ENCODE results near the gene SIGLEC8. TPM values are rescaled to one million over a fixed set of nuclear protein-coding genes. Genes with fewer than 3 reads are reported as not detected.

Gene SIGLEC8
- total and polyA plus RNA-seq, 9 of the 15 experiments (the other 6 are each of a cell fraction or from before 2014, with no cell fraction given): 0.04 to 0.65 (median 0.39) TPM

DNA sequence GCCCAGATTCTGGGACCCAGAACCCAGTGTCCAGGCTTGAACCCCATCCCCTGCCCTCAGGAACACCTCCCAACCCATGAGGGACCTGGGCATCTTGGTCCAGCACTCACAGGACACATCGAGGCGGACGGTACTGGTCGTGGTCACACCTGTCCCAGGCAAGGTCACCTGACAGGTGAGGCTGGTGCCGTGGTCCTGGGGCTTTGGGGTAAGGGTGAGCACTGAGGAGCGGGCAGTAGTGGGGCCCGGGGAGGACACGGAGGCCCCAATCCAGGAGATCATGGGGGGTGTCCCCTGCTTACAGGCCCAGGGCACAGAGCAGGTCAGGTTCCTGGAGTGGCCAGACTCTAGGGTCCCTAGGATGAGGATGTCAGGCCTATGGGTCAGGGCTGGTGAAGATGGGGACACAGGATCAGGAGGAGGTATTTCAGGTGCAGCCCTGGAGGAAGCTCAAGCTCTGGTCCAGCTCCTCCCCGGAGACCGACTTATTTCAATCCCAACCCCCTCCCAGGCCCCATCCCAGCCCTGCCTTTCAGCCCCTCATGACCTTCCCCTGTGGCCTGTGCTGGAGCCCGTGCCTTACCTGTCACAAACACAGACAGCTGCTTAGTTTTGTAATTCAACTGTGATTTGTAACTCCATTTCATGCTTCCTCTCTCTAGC, 772 bp downstream of the SIGLEC8 start:
- H3K9ac ChIP-seq (ENCODE audit: insufficient read depth in 1 of 2, low read depth in 2 of 2, low read length in 2 of 2): no peak overlapping the region; a peak in 1 of 4 replicates
- DNase-seq (ENCODE audit: extremely low read depth in 1 of 4, low spot score in 3 of 4) (no peak), FAIRE-seq (no peak), ATAC-seq (no peak)
- no peaks in the 10 kb centered on the region for H3K9me3 ChIP-seq (replicated peaks; ENCODE audit: control insufficient read depth, insufficient read depth, low read depth, low read length)
- 63% methylated on average over 9 of the region's 11 CpGs for WGBS (ENCODE audit: insufficient coverage, low coverage, missing lambda C conversion rate)
- no peaks in the 10 kb centered on the region for H3K36me3 ChIP-seq (ENCODE audit: control insufficient read depth, insufficient read depth, low read length)
- no peaks in the 10 kb centered on the region for H3K27me3 ChIP-seq (ENCODE audit: control insufficient read depth in 2 of 2, insufficient read depth in 2 of 2, low read length in 2 of 2)
- ChIA-PET POLR2A (interaction anchor here (0.7 kb wide), 1 partner anchor 29 kb away, joined by 4 read pairs; no protein-coding TSS in a partner anchor), CTCF (ENCODE audit: low intra/inter-chr PET ratio) (no interaction called here)
- no TSS peak for BruUV-seq (replicated peaks)
- H3K4me3 ChIP-seq: no peak overlapping the region
- H3K79me2 ChIP-seq (ENCODE audit: control insufficient read depth, insufficient read depth, low read length): no peaks in the 10 kb centered on the region
- no peaks in the 10 kb centered on the region for H3K9me1 ChIP-seq (ENCODE audit: control insufficient read depth, insufficient read depth, low read length)
- no peak overlapping the region for H3K4me2 ChIP-seq (ENCODE audit: insufficient read depth, low read length)
- H3K27ac ChIP-seq (ENCODE audit: extremely low read depth, low read depth, low read length): no peak overlapping the region
- no peaks in the 10 kb centered on the region for H4K20me1 ChIP-seq (replicated peaks; ENCODE audit: control insufficient read depth, insufficient read depth, low read length)
- no peak overlapping the region for H2AFZ ChIP-seq (ENCODE audit: low read depth, low read length)
- intact Hi-C loops (cut with micrococcal nuclease): no loop called here
- peaks cover 13 to 33% of the 10 kb centered on the region in 2 experiments; a peak in 4 of 5 replicates for H3K4me1 ChIP-seq (replicated peaks in 1 of 2; ENCODE audit: control insufficient read depth in 2 of 2, insufficient read depth in 2 of 2, low read length in 2 of 2)
- in situ Hi-C loops (cut with MboI): no loop called here
- TF ChIP-seq KDM4B (IDR thresholded peaks at IDR 0.05; ENCODE audit: borderline replicate concordance in 2 of 2, low read depth in 1 of 2) (no peak), TGIF2 (CRISPR knock-in tag; IDR thresholded peaks at IDR 0.05) (no peak), ZNF212 (CRISPR knock-in tag; IDR thresholded peaks at IDR 0.05) (no peak), BRD4 (IDR thresholded peaks at IDR 0.05) (no peak), MBD2 (IDR thresholded peaks at IDR 0.05; ENCODE audit: borderline replicate concordance, low read depth) (no peak), RNF2 (IDR thresholded peaks at IDR 0.05) (no peak), EGR1 (conservative IDR thresholded peaks at IDR 0.05) (no peak)
- TF ChIP-seq, protein P1, sequence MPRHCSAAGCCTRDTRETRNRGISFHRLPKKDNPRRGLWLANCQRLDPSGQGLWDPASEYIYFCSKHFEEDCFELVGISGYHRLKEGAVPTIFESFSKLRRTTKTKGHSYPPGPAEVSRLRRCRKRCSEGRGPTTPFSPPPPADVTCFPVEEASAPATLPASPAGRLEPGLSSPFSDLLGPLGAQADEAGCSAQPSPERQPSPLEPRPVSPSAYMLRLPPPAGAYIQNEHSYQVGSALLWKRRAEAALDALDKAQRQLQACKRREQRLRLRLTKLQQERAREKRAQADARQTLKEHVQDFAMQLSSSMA (CRISPR knock-in tag; IDR thresholded peaks at IDR 0.05): no peak
- TF ChIP-seq, protein P2, sequence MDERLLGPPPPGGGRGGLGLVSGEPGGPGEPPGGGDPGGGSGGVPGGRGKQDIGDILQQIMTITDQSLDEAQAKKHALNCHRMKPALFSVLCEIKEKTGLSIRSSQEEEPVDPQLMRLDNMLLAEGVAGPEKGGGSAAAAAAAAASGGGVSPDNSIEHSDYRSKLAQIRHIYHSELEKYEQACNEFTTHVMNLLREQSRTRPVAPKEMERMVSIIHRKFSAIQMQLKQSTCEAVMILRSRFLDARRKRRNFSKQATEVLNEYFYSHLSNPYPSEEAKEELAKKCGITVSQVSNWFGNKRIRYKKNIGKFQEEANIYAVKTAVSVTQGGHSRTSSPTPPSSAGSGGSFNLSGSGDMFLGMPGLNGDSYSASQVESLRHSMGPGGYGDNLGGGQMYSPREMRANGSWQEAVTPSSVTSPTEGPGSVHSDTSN (CRISPR knock-in tag; IDR thresholded peaks at IDR 0.05; ENCODE audit: low read depth): no peak
- TF ChIP-seq, protein P2 (tag; conservative IDR thresholded peaks at IDR 0.05; ENCODE audit: low read depth): no peak
- TF ChIP-seq, protein P3, sequence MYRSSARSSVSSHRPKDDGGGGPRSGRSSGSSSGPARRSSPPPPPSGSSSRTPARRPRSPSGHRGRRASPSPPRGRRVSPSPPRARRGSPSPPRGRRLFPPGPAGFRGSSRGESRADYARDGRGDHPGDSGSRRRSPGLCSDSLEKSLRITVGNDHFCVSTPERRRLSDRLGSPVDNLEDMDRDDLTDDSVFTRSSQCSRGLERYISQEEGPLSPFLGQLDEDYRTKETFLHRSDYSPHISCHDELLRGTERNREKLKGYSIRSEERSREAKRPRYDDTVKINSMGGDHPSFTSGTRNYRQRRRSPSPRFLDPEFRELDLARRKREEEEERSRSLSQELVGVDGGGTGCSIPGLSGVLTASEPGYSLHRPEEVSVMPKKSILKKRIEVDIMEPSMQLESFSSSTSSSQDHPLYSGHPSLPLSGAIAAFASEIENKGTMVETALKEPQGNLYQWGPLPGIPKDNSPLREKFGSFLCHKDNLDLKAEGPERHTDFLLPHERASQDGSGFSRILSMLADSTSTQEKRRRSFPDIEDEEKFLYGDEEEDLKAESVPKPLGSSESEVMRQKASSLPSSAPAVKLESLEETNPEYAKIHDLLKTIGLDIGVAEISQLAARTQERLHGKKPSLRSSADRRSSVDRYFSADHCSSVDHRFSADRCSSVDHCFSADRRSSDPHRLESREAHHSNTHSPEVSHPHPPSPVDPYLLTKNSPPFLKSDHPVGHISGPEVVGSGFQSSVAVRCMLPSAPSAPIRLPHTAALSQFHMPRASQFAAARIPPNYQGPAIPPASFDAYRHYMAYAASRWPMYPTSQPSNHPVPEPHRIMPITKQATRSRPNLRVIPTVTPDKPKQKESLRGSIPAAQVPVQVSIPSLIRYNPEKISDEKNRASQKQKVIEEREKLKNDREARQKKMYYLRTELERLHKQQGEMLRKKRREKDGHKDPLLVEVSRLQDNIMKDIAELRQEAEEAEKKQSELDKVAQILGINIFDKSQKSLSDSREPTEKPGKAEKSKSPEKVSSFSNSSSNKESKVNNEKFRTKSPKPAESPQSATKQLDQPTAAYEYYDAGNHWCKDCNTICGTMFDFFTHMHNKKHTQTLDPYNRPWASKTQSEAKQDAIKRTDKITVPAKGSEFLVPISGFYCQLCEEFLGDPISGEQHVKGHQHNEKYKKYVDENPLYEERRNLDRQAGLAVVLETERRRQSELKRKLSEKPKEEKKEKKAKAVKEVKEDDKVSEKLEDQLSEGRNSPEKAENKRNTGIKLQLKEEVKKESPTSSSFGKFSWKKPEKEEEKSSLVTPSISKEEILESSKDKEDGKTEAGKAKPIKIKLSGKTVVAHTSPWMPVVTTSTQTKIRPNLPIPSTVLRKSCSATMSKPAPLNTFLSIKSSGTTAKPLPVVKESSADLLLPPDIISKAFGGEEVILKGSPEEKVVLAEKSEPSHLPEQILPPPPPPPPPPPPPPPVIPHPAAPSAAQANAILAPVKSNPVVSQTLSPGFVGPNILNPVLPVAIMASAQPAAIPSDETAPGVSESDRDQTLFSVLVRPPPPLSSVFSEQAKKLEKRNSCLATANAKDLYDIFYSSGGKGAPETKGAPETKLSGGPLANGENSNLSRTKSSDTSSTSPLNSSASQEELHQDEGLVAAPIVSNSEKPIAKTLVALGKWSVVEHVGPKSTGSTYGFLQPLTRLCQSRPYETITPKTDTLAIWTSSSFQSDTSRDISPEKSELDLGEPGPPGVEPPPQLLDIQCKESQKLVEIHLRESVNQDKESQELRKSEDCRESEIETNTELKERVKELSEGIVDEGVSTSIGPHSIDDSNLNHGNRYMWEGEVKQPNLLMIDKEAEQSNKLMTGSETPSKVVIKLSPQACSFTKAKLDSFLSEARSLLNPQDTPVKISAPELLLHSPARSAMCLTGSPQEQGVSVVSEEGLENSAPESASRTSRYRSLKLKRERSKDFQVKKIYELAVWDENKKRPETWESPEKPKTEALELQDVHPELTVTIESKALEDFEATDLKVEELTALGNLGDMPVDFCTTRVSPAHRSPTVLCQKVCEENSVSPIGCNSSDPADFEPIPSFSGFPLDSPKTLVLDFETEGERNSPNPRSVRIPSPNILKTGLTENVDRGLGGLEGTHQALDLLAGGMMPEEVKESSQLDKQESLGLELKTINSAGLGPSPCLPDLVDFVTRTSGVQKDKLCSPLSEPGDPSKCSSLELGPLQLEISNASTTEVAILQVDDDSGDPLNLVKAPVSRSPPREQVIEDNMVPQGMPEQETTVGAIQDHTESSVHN (IDR thresholded peaks at IDR 0.05; ENCODE audit: borderline replicate concordance in 1 of 2, low read depth in 1 of 2): no peak

Data from K562 (cell line).